ENCODE measurements around the gene SERHL2.

The SERHL2 gene

DNA sequence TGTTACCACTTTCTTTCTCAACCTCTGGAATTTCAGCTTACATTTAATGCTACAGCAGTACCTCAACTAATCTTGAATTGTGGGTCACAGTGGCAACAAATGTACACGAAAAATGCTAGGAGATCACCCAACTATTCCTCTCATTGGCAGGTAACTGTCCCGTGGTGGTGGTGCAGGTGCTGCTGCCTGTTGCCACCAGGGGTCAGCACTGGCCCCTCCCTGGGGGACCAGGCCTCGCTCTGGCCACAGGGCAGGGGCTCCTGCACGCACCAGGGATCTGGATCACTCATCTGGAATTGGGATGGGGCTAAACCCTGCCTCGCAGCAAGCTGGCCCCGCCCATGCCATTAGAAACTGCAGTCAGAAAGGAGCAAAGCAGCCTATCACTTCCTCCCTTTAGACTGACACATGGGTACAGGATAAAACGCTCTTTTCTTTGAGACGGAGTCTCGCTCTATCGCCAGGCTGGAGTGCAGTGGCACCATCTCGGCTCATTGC, 67.8 kb downstream of the SERHL2 start:
- TF ChIP-seq POLR2AphosphoS5 (IDR thresholded peaks at IDR 0.05; ENCODE audit: low read depth) (no peak), GABPA (IDR thresholded peaks at IDR 0.05; ENCODE audit: low read depth) (no peak), REST (IDR thresholded peaks at IDR 0.05; ENCODE audit: insufficient replicate concordance, low read depth) (no peak), SPI1 (IDR thresholded peaks at IDR 0.05; ENCODE audit: borderline replicate concordance, low read depth) (peak; percentile 37; the same call in 1 of the 2 replicates)
- TF ChIP-seq, protein P1, sequence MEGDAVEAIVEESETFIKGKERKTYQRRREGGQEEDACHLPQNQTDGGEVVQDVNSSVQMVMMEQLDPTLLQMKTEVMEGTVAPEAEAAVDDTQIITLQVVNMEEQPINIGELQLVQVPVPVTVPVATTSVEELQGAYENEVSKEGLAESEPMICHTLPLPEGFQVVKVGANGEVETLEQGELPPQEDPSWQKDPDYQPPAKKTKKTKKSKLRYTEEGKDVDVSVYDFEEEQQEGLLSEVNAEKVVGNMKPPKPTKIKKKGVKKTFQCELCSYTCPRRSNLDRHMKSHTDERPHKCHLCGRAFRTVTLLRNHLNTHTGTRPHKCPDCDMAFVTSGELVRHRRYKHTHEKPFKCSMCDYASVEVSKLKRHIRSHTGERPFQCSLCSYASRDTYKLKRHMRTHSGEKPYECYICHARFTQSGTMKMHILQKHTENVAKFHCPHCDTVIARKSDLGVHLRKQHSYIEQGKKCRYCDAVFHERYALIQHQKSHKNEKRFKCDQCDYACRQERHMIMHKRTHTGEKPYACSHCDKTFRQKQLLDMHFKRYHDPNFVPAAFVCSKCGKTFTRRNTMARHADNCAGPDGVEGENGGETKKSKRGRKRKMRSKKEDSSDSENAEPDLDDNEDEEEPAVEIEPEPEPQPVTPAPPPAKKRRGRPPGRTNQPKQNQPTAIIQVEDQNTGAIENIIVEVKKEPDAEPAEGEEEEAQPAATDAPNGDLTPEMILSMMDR (IDR thresholded peaks at IDR 0.05; ENCODE audit: insufficient read depth, low read length) = peak; percentile 93
- Histone ChIP-seq H3K27ac (replicated peaks) (no peak overlapping the region), H3K4me3 (replicated peaks; ENCODE audit: insufficient read depth, low read length) (no peak overlapping the region), H3K27me3 (ENCODE audit: insufficient read depth, poor library complexity, severe bottlenecking) (no peaks in the 10 kb centered on the region)
- peak in 1 of 2 experiments; percentile 52 for DNase-seq (ENCODE audit: low read depth in 1 of 2, low spot score in 1 of 2)

DNA sequence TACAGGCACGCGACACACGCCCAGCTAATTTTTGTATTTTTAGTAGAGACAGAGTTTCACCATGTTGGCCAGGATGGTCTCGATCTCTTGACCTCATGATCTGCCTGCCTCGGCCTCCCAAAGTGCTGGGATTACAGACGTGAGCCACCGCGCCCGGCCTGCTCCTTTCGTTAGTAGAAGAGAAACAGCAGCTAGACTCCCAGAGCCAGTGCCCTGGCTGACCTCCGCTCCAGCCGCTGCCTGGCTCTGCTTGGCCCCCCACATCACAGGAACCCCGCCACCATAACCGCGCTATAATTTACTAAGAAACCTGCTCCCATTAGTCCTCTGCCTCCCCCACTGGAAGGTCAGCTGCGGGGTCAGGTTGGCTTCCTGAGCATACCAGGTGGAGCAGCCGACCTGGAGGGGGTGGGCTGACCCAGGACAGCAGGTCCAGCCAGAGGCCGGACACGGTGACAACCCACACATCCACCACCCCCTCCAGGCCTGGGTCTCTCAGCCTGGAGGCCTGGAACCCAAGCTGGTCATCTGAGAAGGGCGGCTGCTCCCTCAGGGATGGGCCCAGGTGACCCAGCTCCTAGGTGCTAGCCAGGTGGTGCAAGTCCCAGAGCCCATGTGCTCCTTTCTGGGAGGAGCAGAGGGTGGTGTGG, 68.4 kb downstream of the SERHL2 start:
- H3K27ac ChIP-seq (replicated peaks) = peak overlapping the region; percentile 30; the same call in 1 of the 2 replicates
- TF ChIP-seq SPI1 (IDR thresholded peaks at IDR 0.05; ENCODE audit: borderline replicate concordance, low read depth) = no peak
- no peak for TF ChIP-seq POLR2AphosphoS5 (IDR thresholded peaks at IDR 0.05; ENCODE audit: low read depth)
- no peak for TF ChIP-seq GABPA (IDR thresholded peaks at IDR 0.05; ENCODE audit: low read depth)
- TF ChIP-seq REST (IDR thresholded peaks at IDR 0.05; ENCODE audit: insufficient replicate concordance, low read depth) = no peak
- H3K27me3 ChIP-seq (ENCODE audit: insufficient read depth, poor library complexity, severe bottlenecking) = no peaks in the 10 kb centered on the region
- no peak overlapping the region for H3K4me3 ChIP-seq (replicated peaks; ENCODE audit: insufficient read depth, low read length)
- no peak for DNase-seq (ENCODE audit: low read depth in 1 of 2, low spot score in 1 of 2)

DNA sequence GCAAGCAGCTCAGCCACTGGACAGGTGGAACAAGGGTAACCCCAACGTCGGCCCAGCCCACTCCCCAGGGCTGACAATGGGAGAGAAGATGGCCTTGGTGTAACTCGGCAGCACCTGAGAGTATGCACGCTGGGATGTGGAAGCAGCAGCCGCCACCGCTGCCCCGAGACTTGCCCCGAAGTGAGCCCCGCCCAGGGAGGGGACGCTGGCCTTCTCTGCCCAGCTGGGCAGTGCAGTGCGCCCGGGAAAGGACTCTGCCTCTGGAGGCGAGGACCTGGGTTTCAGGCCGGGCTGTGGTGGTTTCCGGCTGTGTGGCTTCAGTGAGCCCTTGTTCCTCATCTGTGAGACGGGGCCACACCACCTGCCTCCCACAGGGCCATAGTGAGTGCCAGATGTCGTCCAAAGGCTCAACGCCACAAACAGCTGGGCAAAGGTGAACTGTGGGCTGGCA, 69.6 kb downstream of the SERHL2 start:
- Histone ChIP-seq H3K4me3 (replicated peaks; ENCODE audit: insufficient read depth, low read length) (no peak overlapping the region), H3K27ac (replicated peaks) (peak overlapping the region; percentile 30), H3K27me3 (ENCODE audit: insufficient read depth, poor library complexity, severe bottlenecking) (no peaks in the 10 kb centered on the region)
- TF ChIP-seq, protein P1 (IDR thresholded peaks at IDR 0.05; ENCODE audit: insufficient read depth, low read length) = no peak
- TF ChIP-seq POLR2AphosphoS5 (IDR thresholded peaks at IDR 0.05; ENCODE audit: low read depth) = peak; percentile 93
- DNase-seq (ENCODE audit: low read depth in 1 of 2, low spot score in 1 of 2) = peak; percentile 66 to 91
